Stromal cell of bone marrow (primary cell): Measurements from ENCODE around the gene RRAGD.

Experiments used
- DNase-seq: peaks from one replicate; pipeline ENCODE4 v3.0.0-alpha.2; 2012; ENCODE audit warnings: low read depth

Gene RRAGD, protein sequence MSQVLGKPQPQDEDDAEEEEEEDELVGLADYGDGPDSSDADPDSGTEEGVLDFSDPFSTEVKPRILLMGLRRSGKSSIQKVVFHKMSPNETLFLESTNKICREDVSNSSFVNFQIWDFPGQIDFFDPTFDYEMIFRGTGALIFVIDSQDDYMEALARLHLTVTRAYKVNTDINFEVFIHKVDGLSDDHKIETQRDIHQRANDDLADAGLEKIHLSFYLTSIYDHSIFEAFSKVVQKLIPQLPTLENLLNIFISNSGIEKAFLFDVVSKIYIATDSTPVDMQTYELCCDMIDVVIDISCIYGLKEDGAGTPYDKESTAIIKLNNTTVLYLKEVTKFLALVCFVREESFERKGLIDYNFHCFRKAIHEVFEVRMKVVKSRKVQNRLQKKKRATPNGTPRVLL

DNA sequence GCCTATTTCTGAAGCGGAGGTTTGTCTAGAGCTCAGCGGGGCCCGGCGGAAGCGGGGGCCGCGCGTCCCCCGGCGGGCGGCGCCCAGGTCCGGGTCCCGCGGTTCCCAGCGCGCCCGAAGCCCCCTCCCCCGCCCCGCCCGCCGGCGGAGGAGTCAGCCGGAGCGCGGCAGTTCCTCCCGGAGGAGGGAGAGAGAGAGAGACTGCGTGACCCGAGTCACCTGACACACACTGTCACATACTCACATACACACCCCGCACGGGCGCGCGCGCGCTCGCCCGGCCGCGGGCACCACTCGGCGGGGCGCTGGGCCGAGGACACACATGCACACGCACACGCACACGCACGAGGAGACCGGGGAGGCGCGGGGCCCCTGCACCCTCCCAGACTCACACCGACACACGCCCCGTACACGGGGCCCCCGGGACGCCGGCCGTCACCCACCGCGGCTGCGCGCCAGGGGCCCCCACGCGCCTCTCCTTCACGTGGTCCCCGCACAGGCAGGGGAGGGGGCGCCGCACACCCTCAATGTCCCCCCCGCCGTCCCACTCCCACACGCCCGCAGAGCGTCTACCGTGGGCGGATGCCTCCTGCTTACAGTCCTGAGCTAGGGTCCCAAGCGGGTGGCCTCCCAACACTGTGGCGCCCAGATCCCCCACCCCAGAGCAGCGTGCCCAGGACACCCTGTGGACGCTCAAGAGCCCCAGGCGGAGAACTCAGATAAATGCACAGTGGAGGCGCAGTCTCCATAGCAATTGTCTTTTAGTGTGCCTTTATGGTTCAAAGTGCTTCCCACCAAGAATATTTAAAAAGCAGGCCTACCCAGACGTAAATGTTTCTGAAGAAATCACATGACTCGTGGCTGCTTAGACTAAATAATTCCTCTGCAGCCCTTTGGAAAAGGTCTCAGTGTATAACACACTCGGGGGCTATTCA, at the start of gene RRAGD:
RRAGD (minus strand) TSS at position 203 of the 935 bp plus-strand sequence. CDS start 280 bp downstream, outside the sequence.
- no peak for DNase-seq

DNA sequence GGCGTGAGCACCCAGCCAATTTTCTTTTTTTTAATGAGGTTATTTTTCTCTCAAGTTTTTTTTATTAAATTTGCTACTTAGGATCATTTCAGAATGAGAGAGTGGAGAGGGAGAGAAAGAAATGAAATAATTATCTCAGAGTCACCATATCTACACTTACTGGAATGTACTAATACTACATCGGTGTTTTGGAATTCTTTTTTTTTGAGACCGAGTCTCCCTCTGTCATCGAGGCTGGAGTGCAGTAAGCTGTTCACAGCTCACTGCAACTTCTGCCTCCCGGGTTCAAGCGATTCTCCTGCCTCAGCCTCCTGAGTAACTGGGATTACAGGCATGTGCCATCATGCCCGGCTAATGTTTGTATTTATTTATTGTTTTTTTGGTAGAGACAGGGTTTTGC, 48.6 kb upstream of the RRAGD start:
- no peak for DNase-seq

DNA sequence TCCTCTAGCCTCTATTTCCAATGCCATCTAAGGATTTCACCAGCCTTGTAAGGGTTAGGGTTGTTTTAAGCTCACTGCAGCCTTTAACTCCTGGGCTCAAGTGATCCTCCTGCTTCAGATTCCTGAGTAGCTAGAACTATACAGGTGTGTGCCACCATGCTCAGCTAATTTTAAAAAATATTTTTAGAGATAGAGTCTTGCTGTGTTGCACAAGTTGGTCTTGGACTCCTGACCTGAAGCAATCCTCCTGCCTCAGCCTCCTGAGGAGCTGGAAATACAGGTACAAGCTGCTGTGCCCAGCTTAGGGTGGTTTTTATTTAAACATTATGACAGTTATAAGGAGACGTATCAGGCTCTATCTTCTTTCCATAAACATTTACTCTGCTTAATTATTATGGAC, 47.4 kb upstream of the RRAGD start:
- no peak for DNase-seq

DNA sequence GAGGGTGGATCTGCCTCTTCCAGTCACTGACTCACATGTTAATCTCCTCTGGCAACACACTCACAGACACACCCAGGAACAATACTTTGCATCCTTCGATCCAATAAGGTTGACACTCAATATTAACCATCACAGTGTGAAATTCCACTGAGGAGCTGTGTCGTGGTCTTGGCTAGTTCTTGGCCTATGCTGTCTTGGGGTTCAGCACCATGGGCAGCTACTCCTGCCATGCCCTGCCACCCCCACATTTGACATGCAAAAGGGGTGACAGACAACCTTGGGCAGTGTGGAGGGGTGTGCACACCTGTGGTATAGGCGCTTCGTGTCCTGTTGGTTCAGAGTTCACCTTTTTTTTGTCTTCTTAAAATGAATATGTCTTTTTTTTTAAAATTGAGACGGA, 46.6 kb upstream of the RRAGD start:
- DNase-seq: no peak

DNA sequence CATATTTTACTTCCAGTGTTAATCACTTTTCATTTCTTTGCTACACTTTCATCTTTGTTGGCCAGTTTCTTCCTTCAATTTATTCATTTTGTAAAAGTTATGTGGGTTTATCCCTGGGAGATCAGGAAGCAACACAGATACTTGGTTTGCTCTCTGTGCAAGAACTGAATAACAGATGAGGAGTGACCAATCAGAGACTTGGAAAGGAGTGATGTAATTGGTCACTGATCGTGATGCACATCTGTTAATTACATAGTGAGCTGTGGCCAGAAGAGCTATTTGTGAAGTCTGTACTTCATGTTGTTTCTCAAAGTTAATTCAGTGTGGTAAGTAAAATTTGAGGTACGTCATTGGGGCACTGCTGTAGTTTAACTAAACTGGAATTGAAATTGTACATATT, 42.2 kb upstream of the RRAGD start:
- no peak for DNase-seq

DNA sequence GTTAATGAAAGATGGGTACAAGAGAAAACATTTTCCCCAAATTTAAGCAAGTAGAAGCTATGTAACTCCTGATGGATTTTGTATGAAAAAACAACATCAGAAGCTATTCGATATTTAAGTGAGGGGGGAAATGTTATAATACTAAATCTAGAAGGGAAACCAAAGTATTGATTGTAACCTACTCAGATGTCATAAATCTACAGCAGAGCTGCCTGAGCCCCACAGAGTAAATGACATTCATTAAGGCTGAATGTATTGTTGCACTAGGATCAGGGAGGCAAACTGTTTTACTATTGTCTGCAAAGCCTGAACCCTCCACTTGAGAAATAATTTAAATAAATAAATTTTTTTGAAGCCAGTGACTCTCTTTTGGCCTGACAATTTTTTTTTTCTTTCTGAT, 40.2 kb upstream of the RRAGD start:
- no peak for DNase-seq

DNA sequence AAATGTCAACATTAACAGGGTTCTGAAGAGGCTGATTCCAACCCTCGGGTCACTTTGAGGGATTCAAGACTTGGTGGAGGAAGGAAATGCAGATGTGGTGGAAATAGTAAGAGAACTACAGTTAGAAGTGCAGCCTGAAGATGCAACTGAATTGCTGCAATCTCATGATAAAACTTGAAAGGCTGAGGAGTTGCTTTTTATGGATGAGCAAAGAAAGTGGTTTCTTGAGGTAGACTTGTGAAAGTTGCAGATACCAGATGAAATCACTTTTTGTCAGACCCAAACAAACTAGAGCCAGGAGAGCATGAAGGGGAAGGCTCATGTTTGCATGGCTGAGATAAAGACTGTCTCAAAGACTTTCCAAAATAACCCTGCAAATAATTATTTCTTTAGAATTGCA, 37.1 kb upstream of the RRAGD start:
- DNase-seq: no peak

DNA sequence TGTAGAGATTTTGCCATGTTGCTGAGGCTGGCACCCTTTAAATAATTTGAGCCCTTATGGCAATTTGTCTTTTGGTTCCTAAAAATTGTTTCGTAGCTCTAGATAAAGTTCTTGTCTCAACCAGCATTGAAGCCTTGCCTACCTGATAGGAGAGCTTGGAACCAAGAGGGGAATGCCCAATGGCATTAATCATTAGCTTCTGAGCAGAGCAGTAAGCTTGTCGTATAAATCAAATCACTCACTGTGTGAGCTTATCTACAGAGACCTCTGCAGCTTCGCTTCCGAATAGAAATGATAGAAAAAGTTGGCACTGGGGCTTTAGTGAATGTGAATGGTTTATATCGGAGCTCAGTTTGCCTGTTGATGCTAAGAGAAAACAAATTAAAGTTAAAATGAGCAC, 31.6 kb upstream of the RRAGD start:
- no peak for DNase-seq

DNA sequence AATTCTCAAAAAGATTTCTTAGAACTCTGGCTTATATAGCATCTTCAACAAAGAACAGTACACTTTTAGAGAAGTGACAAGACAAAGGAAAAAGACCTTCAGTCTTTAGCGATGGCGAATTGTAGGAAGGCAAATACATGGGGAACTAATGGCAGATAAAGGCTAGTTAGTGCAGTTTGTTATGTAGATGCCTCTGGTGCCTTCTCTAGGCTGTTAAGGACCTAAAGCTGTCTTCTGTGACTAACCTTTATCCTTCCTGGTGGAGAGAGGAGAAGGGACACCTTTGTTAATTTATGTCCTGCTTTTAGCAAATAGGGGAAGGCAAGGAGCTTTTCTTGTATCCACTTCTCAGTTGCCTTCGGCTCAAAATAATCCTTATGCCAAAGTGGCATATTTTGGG, 28.1 kb upstream of the RRAGD start:
- no peak for DNase-seq

DNA sequence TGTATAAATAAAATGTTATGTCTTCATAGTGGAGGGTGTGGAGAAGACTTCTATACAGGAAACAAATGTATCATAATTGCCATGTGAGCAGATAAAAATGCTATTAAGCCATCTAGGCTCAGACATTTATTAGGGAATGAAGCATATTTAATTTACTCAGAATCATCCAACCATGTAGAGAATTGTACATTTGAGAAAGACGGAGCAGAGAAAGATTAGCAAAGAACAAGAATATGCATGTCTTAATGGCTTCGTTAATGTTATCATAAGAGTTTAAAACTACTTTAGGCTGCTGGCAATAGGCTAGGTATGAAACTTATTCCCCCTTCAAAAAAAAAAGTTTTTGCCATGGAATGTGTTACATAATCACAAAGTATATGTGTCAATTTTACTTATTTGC, 26.9 kb upstream of the RRAGD start:
- no peak for DNase-seq

DNA sequence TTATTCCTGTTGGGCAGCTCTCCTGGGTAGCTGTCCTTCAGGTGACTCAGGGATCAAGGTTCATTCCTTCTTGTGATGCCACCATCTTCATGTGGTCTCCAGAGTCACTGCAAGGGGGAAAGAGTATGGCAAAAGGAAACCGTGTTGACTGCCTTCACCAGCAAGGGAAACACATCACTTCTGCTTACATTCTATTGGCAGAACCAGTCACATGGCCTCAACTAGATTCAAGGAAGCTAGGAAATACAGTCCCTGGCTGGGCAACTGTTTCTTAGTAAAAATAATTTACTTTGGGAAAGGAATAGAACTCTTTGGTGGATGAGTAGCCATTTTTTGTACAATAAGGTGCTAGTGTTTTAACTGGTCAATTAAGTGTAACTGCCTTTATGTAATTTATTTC, 26.2 kb upstream of the RRAGD start:
- no peak for DNase-seq

DNA sequence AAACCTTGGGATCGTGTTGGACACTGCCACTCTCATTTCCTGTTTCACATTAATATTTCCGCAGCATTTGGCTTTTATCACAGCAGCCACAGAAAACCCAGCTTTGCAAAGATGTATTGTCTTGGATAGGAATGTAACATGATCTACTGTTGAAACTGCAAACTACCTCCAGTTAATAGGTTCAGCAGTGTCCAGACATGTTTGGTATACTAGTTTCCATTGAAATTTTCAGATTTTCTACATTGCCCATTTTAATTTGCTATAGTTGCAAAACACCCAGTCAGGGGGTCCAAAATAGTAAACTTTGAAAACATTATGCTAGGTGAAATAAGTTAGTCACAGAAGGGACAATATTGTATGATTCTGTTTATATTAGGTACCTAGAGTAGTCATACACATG, 24.2 kb upstream of the RRAGD start:
- DNase-seq: no peak

DNA sequence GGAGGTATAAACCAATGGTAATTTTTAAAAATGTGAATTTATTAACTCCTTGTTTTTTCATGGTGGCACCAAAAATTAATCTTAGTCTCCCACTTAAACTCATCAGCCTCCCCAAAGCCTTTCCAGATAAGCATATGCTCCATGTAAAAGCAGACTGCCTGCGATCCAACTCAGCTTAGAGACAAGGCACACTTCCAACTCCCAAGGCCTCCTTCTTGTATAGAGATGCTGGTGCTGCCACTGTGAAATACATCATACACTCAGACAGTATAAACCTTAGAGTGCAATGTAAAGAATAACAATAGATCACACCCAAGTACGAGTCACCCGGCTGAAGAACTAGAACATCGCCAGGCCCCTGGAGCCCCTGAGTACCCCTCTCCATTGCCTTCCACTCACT, 22.9 kb upstream of the RRAGD start:
- no peak for DNase-seq

DNA sequence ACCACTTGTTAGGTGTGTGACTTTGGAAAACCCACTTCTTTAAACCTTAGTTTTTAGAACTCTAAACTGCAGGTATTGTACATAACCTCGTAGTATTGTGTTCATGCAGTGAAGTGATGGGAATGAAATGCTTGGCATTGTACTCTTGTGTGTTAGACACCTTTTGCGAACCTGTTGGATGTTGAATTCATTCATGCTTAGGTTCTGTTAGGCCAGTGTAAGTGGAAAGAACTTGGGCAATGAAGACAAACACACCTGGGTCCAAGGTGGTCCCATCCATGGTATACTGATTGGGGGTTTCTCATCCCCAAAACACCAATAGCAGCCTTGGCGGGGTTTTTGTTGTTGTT, 22.1 kb upstream of the RRAGD start:
- DNase-seq: no peak

DNA sequence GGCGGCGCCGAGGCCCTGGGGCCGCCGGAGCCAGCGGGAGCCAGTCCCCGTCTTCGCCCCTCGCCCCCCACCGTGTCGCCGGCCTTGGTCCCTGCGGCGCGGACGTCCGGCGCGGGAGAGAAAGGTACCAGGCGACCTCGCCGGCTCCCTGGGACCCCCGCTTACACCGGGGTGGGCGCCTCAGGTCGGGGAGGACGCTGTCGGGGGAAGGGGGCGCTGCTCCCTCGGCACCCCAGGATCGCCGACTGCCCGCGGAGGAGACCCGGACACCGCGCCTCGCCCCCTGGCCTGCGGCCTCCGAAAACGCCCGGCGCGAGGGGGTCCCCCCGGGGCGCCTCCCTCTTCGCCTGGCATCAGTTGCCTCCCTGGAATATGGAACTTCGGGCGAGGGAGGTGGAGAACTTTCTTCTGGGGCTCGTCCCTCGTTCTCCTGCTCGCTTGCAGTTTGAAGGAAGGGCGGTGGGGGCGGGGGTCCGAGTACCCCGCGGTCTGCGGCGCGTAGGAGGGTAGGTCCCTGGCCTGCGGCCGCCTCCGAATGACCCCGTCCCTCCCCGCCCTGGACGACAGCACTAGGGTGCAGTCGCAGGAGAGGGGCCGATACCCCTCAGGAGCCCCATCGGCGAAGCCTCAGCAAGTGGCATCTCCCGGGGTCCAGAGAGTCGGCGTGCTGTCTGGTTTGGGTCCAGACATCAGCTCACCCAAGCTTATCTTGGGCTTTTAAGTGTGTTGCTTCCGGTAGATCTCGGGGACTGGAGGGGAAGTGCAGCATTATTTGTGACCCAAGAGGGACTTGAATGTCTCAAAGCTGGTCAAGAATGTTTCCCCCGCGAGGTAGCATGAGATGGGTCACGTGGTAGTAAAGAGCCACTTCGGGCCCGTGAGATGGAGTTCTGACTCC, 21.4 kb upstream of the RRAGD start:
- no peak for DNase-seq

DNA sequence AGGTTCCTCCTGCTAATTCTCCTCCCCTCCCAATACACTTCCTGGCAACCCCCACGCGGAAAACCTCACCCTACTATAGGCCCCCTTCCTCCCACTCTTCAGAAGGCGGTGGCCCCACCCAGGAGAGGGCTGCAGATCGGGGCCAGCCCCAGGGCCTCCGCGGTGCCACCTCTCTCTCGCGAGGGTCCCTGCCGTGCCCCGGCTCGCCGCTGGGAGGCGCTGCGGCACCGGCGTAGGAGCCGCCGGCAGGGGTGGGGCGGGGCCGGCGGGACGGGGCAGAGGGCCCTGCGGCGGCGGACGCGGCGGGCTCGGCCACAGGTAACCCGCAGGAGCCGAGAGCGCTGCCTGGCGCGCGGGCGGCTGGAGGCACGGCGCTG, 20.8 kb upstream of the RRAGD start, which contains the start of gene ANKRD6:
ANKRD6 (plus strand) TSS at position 278 of the 377 bp plus-strand sequence. CDS start 133,825 bp downstream, outside the sequence.
- no peak for DNase-seq

DNA sequence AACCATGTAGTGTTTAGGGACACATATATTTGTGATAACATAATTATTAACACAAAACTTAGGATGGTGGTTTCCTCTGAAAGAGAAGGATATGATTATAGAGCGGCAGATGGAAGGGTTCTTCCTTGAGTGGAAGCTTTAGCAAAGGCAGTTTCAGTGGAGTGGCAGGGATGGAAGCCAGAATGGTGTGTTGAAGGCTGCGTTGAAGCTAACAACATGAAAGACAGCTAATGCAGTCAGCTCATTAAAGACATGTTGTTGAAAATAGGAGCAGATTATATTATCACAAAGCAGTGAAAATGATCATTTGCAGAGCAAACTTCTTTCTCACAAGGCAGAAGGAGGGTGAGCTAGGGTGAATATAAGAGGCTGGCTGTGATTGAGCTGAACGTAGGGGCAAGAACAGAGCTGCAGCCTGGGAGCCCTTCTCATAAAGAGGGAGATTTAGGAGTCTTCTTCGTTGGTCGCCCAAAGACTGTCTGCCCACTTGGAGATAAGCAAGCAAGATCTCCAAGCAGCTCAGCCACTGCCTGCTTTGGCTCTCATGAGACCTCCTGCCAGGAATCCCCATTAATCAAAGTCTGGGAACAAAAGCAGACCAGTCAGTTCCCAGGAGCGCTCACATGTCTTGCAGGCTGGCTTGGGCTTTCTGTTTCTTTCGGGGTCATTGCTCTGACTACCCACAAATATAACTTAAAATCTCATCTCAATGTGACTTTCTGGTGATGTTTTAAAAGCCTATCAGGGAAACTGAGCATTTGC, 18.3 kb upstream of the RRAGD start:
- no peak for DNase-seq

DNA sequence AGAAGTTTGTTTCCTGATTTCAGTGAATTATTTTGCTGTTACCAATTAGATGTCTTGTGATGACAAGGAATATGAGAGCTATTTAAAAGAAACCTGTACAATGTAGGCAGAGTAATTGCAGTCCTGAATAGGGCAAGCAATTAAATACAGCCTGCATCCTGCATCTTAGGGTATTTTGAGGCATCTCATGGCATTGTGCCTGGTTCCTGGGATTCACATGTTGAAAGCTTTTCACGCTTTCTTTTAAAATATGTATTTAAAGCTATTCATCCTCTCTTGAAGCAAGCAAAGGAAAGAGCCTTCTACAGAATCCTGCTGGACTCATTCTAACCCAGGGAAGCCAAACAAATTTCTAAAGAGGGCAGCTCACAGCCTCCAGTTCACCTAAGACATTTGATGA, 4.7 kb upstream of the RRAGD start:
- DNase-seq: no peak

DNA sequence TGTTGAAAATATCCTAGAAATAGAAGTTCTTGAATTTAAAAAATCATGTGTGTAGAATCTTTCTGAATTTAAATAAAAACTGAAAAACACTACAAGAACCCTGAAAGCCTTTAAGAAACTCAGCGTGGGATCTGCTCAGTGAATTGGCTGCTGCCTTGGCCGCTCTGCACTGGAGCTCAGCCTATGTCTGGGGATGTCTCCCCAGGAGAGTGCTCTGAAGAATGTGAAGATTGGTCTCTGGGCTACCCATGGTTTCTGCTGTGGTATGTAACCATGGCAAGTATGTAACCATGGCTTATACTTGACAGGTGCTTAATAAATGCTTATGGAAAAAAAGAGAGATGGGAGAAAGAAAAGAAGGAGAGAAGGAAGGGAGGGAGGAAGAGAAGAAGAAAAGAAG, 3.1 kb upstream of the RRAGD start:
- no peak for DNase-seq

DNA sequence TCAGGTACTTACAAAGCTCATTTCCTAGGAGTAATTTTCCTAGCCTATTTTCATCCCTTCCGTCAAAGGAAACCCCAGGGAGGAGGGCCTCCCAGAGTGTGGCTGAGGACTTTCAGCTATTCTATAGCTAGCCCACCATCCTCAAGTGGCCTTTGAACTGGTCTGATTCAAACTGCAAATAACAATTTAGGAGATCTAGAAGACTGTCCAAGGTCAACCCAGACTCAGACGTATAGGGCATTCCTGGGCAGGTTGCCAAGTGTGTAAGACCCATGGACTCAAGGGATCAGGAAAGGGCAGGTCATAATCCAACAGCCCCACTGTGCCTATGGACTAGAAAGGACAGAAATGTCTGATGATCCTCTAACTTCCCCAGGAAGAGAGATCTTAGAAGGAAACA, 2.1 kb upstream of the RRAGD start:
- DNase-seq: no peak

DNA sequence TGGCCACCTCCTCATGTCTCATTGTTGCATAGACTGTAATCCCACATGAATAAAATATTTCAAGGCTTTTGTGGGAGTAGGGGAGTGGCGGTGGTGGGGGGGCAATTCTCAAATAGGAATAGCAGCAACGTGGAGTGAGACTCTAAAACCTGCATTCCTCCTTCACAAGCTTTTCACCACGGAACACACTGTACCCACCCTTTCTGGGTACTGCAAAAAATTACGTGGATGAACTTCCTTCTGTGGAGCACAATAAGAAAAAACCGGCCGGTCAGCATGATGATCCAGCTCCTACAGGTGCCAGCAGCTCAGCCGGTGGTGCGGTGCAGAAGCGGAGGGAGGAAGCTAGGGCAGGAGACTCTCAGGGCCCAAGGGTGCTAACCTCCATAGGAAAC, 930 bp upstream of the RRAGD start:
- no peak for DNase-seq
